GM12878 (cell line): ENCODE measurements around the gene ANO9. TPM values are rescaled to one million over a fixed set of nuclear protein-coding genes. Genes with fewer than 3 reads are reported as not detected.

ENCODE experiments used
- ATAC-seq: fragments of 200-7000 bp; cut with Tn5 transposase; 3 replicates; pipeline ENCODE4 v1.9.1; 2020; ENCODE audit warnings: mild to moderate bottlenecking, moderate library complexity
- BruUV-seq: library from RNA; stranded (reverse); fragments of 400-500 nt; replicated peaks from 2 replicates; lab custom pipeline; 2021; lab: Mats Ljungman, UMichigan
- CTCF ChIA-PET: fragments of 300-600 bp; sonication (Branson Sonifier 250); formaldehyde crosslinking; extraction: SDS; loops from one replicate; lab custom pipeline; 2021; ENCODE audit warnings: inconsistent platforms; lab: Yijun Ruan, JAX
- POLR2A ChIA-PET: fragments of 350-600 bp; formaldehyde crosslinking; extraction: SDS; loops from one replicate; lab custom pipeline; 2021; ENCODE audit warnings: inconsistent platforms; lab: Charles Lee
- RAD21 ChIA-PET: fragments of 300-600 bp; sonication (Branson Sonifier 250); formaldehyde crosslinking; loops from one replicate; lab custom pipeline; 2023; ENCODE audit warnings: antibody characterized with exemption; ENCODE audit not compliant: unreplicated experiment; lab: Charles Lee
- SMC1A ChIA-PET: fragments of 300-600 bp; sonication (Branson Sonifier 250); formaldehyde crosslinking; loops from one replicate; lab custom pipeline; 2023; ENCODE audit not compliant: unreplicated experiment, uncharacterized antibody; lab: Charles Lee
- DNase-seq: peaks from one replicate; pipeline ENCODE4 v3.0.0-alpha.2; 2011; ENCODE audit warnings: low read depth, low spot score
- FAIRE-seq: peaks from 3 replicates; lab custom pipeline; 2011; peaks lifted over from hg19 to GRCh38; lab: Jason Lieb, UNC
- H2AFZ ChIP-seq: 2 replicates; pipeline ENCODE4 v1.6.0; 2011; ENCODE audit warnings: low read depth, low read length, control low read depth; ENCODE audit not compliant: control insufficient read depth
- H3K27ac ChIP-seq: 2 replicates; pipeline ENCODE4 v1.5.1; 2011; ENCODE audit warnings: control low read depth; ENCODE audit not compliant: control insufficient read depth, insufficient read depth
- H3K27me3 ChIP-seq, 2 experiments: replicated peaks in 1 of 2; 2 replicates each; pipeline versions ENCODE4 v1.6.0 to v1.6.1; 2011; ENCODE audit warnings: low read length in 1 of 2; ENCODE audit not compliant: control insufficient read depth in 2 of 2, insufficient read depth in 2 of 2
- H3K36me3 ChIP-seq, 2 experiments: 2 replicates each; pipeline ENCODE4 v1.5.1; 2011; ENCODE audit warnings: low read length in 1 of 2; ENCODE audit not compliant: control insufficient read depth in 2 of 2, insufficient read depth in 2 of 2
- H3K4me1 ChIP-seq: 2 replicates; pipeline ENCODE4 v1.6.1; 2011; ENCODE audit warnings: mild to moderate bottlenecking, low read length, moderate library complexity, mixed read lengths; ENCODE audit not compliant: control insufficient read depth, insufficient read depth
- H3K4me2 ChIP-seq: 2 replicates; pipeline ENCODE4 v1.6.0; 2011; ENCODE audit warnings: control low read depth; ENCODE audit not compliant: control insufficient read depth, insufficient read depth
- H3K4me3 ChIP-seq: fragments of 200-600 bp; sonication (generic); 2 replicates; pipeline ENCODE4 v1.5.1; 2016
- H3K79me2 ChIP-seq: 2 replicates; pipeline ENCODE4 v1.6.0; 2011; ENCODE audit warnings: low read length; ENCODE audit not compliant: control insufficient read depth, insufficient read depth
- H3K9ac ChIP-seq: 2 replicates; pipeline ENCODE4 v1.8.0; 2011; ENCODE audit warnings: low read length, control low read depth, mixed read lengths; ENCODE audit not compliant: control insufficient read depth, insufficient read depth
- H3K9me3 ChIP-seq: replicated peaks from 3 replicates; pipeline ENCODE4 v1.5.1; 2011; ENCODE audit warnings: mild to moderate bottlenecking, low read length; ENCODE audit not compliant: control insufficient read depth, insufficient read depth
- H4K20me1 ChIP-seq: 2 replicates; pipeline ENCODE4 v1.6.0; 2011; ENCODE audit not compliant: control insufficient read depth, insufficient read depth
- EP300 ChIP-seq, 2 experiments: fragments of 150-350 bp in 1 of 2; IDR thresholded peaks; 2 replicates each; pipeline ENCODE4 v1.6.1; 2011 to 2012; ENCODE audit warnings: low read depth in 2 of 2, low read length in 2 of 2, borderline replicate concordance in 1 of 2, improper control_type of control experiment in 1 of 2, inconsistent platforms in 1 of 2; ENCODE audit not compliant: control insufficient read depth in 1 of 2
- GATAD2B ChIP-seq: fragments of 450-650 bp; conservative IDR thresholded peaks from 2 replicates; pipeline ENCODE4 v1.6.1; 2017; ENCODE audit warnings: low read depth, mild to moderate bottlenecking, moderate library complexity
- HCFC1 ChIP-seq: fragments of 150-350 bp; IDR thresholded peaks from 2 replicates; pipeline ENCODE4 v1.6.1; 2014; ENCODE audit warnings: low read length
- MEF2B ChIP-seq: fragments of 450-650 bp; IDR thresholded peaks from 2 replicates; pipeline ENCODE4 v1.6.1; 2018; ENCODE audit warnings: mild to moderate bottlenecking, moderate library complexity; ENCODE audit not compliant: partially characterized antibody, poor library complexity, severe bottlenecking
- SMAD1 ChIP-seq: fragments of 450-650 bp; IDR thresholded peaks from 2 replicates; pipeline ENCODE4 v1.6.1; 2018; ENCODE audit warnings: mild to moderate bottlenecking, low read depth; ENCODE audit not compliant: partially characterized antibody
- SMC3 ChIP-seq: IDR thresholded peaks from 2 replicates; pipeline ENCODE4 v1.6.1; 2011; ENCODE audit warnings: low read length, improper control_type of control experiment, borderline replicate concordance
- TBL1XR1 ChIP-seq: IDR thresholded peaks from 2 replicates; pipeline ENCODE4 v1.6.1; 2012; ENCODE audit warnings: low read depth, low read length, improper control_type of control experiment
- WGBS: methylation state at CpG from one replicate; pipeline ENCODE4 v1.1.6; 2016; ENCODE audit warnings: low lambda C conversion rate; ENCODE audit not compliant: insufficient replicate concordance, insufficient coverage; ENCODE audit errors: missing lambda C conversion rate; 5-methylcytosine and 5-hydroxymethylcytosine counted together
- in situ Hi-C: fragments of 300-500 bp; cut with MboI; formaldehyde crosslinking; loops from 9 replicates; pipeline ENCODE4 v1.14.3; 2018; ENCODE audit warnings: mixed read lengths
- intact Hi-C: fragments of 100-400 bp; cut with micrococcal nuclease; formaldehyde crosslinking; loops from one replicate; pipeline ENCODE4 v1.14.2; 2022; ENCODE audit not compliant: unreplicated experiment
- polyA plus RNA-seq, 11 experiments: library from polyadenylated mRNA; depleted of rRNA in 4 of 11; unstranded in 6 of 11; stranded (reverse) in 5 of 11; fragments of >200 nt; fragmentation: Nextera tagmentation in 4 of 11; fragmentation: Illumina TruSeq in 1 of 11; extraction: Ambion mirVana in 4 of 11; extraction: Trizol in 1 of 11; gene quantifications; 1 replicate in 1 of 11; 2 replicates in 10 of 11; pipeline versions ENCODE4 v1.2.1 to v1.2.3, GENCODE V29; 2011 to 2016; ENCODE audit warnings: inconsistent platforms in 2 of 11, missing spikeins in 2 of 11, low read depth in 1 of 11
- total RNA-seq, 4 experiments: library from RNA; depleted of rRNA in 3 of 4; stranded (reverse); fragments of >200 nt in 3 of 4; fragmentation: Illumina TruSeq in 1 of 4; extraction: Trizol in 1 of 4; gene quantifications; 2 replicates each; pipeline versions ENCODE4 v1.2.1 to v1.2.3, GENCODE V29; 2013 to 2021
- TF ChIP-seq, protein P1 (sequence below): fragments of 450-650 bp; IDR thresholded peaks from 2 replicates; pipeline ENCODE4 v1.6.1; 2017; ENCODE audit warnings: low read depth, mild to moderate bottlenecking, moderate library complexity
- TF ChIP-seq, protein P2 (sequence below): fragments of 450-650 bp; formaldehyde crosslinking; IDR thresholded peaks from 2 replicates; pipeline ENCODE4 v1.4.0; 2022; ENCODE audit warnings: mild to moderate bottlenecking, moderate library complexity
- TF ChIP-seq, protein P3 (sequence below): fragments of 450-650 bp; IDR thresholded peaks from 2 replicates; pipeline ENCODE4 v1.6.1; 2017; ENCODE audit warnings: antibody characterized with exemption, mild to moderate bottlenecking, moderate library complexity

Gene ANO9
- total and polyA plus RNA-seq, 10 of the 15 experiments (the other 5 are each of a cell fraction or from before 2014, with no cell fraction given): 0.21 to 42.3 (median 12.0) TPM

DNA sequence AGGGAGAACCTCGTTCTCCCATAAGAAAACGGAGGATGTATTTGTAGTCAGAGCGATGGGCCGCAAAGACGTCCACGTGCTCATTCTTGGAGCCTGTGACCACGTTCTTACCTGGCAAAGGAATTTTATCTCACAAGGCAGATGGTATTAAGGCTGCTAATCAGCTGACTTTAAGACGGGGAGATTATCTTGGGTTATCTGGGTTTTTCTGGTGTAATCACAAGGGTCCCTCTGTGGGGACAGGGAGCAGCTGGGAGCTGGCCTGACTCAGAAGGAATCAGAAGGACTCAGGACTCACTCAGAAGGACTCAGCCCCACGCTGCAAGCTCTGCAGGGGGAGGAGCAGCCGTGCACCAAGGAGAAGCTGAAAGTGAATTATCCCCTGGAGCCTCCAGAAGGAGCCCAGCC is 19.6 kb downstream of the ANO9 start:
- TF ChIP-seq GATAD2B: no peak
- TF ChIP-seq, protein P1, sequence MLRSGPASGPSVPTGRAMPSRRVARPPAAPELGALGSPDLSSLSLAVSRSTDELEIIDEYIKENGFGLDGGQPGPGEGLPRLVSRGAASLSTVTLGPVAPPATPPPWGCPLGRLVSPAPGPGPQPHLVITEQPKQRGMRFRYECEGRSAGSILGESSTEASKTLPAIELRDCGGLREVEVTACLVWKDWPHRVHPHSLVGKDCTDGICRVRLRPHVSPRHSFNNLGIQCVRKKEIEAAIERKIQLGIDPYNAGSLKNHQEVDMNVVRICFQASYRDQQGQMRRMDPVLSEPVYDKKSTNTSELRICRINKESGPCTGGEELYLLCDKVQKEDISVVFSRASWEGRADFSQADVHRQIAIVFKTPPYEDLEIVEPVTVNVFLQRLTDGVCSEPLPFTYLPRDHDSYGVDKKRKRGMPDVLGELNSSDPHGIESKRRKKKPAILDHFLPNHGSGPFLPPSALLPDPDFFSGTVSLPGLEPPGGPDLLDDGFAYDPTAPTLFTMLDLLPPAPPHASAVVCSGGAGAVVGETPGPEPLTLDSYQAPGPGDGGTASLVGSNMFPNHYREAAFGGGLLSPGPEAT: no peak
- TF ChIP-seq, protein P2, sequence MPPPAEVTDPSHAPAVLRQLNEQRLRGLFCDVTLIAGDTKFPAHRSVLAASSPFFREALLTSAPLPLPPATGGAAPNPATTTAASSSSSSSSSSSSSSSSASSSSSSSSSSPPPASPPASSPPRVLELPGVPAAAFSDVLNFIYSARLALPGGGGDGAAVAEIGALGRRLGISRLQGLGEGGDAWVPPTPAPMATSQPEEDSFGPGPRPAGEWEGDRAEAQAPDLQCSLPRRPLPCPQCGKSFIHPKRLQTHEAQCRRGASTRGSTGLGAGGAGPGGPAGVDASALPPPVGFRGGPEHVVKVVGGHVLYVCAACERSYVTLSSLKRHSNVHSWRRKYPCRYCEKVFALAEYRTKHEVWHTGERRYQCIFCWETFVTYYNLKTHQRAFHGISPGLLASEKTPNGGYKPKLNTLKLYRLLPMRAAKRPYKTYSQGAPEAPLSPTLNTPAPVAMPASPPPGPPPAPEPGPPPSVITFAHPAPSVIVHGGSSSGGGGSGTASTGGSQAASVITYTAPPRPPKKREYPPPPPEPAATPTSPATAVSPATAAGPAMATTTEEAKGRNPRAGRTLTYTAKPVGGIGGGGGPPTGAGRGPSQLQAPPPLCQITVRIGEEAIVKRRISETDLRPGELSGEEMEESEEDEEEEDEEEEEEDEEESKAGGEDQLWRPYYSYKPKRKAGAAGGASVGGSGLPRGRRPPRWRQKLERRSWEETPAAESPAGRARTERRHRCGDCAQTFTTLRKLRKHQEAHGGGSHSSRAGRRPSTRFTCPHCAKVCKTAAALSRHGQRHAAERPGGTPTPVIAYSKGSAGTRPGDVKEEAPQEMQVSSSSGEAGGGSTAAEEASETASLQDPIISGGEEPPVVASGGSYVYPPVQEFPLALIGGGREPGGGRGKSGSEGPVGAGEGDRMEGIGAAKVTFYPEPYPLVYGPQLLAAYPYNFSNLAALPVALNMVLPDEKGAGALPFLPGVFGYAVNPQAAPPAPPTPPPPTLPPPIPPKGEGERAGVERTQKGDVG (CRISPR knock-in tag): no peak
- TF ChIP-seq EP300 (IDR thresholded peaks at IDR 0.05; ENCODE audit: borderline replicate concordance in 1 of 2, control insufficient read depth in 1 of 2, low read depth in 2 of 2, low read length in 2 of 2): no peak
- TF ChIP-seq, protein P3, sequence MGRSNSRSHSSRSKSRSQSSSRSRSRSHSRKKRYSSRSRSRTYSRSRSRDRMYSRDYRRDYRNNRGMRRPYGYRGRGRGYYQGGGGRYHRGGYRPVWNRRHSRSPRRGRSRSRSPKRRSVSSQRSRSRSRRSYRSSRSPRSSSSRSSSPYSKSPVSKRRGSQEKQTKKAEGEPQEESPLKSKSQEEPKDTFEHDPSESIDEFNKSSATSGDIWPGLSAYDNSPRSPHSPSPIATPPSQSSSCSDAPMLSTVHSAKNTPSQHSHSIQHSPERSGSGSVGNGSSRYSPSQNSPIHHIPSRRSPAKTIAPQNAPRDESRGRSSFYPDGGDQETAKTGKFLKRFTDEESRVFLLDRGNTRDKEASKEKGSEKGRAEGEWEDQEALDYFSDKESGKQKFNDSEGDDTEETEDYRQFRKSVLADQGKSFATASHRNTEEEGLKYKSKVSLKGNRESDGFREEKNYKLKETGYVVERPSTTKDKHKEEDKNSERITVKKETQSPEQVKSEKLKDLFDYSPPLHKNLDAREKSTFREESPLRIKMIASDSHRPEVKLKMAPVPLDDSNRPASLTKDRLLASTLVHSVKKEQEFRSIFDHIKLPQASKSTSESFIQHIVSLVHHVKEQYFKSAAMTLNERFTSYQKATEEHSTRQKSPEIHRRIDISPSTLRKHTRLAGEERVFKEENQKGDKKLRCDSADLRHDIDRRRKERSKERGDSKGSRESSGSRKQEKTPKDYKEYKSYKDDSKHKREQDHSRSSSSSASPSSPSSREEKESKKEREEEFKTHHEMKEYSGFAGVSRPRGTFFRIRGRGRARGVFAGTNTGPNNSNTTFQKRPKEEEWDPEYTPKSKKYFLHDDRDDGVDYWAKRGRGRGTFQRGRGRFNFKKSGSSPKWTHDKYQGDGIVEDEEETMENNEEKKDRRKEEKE: no peak
- no peak for TF ChIP-seq TBL1XR1
- TF ChIP-seq SMC3: no peak
- no peak for TF ChIP-seq SMAD1
- no peak for TF ChIP-seq MEF2B
- TF ChIP-seq HCFC1: no peak
- in situ Hi-C loops: no loop called here
- Histone ChIP-seq H3K4me2 (no peak overlapping the region), H3K4me3 (no peak overlapping the region), H4K20me1 (no peaks in the 10 kb centered on the region), H3K9me3 (no peaks in the 10 kb centered on the region), H3K4me1 (no peaks in the 10 kb centered on the region), H2AFZ (no peak overlapping the region), H3K27me3 (no peaks in the 10 kb centered on the region), H3K27ac (no peak overlapping the region), H3K79me2 (no peaks in the 10 kb centered on the region), H3K9ac (no peak overlapping the region), H3K36me3 (no peaks in the 10 kb centered on the region)
- FAIRE-seq: no peak
- no TSS peak for BruUV-seq
- CTCF ChIA-PET: interaction anchor here (0.6 kb wide), 1 partner anchor 77 kb away, joined by 3 read pairs; no protein-coding TSS in a partner anchor
- ATAC-seq: no peak
- SMC1A ChIA-PET: no interaction called here
- RAD21 ChIA-PET: no interaction called here
- intact Hi-C loops: no loop called here
- 62% methylated on average over 10 of the region's 10 CpGs for WGBS
- DNase-seq: no peak
- POLR2A ChIA-PET: interaction anchor here (0.7 kb wide), 1 partner anchor 188 kb away, joined by 3 read pairs; no protein-coding TSS in a partner anchor
